Activated T-helper 9 cell treated with anti-CD3 and anti-CD28 coated beads, Interleukin-2, amount 50 U/mL, for 16 hours (primary cell): Measurements from ENCODE around the gene NFX1.
"Not testable (repeated sequence)": the region's sequence is repeated elsewhere in the genome, so short reads cannot be mapped to it uniquely, and the experiment has no call there.

Experiments
- DNase-seq: peaks from one replicate; pipeline ENCODE4 v3.0.0-alpha.2; 2020; ENCODE audit warnings: low read depth

The NFX1 gene

DNA sequence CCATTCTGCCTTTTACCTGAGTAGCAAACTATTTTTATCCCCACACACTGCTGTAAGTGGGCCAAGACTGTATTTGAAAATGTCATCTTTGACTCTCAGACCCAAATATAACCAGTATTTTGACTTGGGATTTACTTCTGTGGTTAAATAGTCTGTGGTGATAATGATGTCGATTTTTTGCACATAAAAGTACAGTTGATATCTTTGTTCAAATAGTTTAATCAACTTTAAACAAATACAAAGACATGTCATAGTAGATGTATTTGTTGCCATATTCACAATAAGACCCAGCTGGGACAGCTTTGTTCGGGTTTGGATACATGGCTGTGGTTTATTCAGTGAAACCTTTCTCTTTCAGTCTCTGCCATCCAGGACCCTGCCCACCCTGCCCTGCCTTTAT is 20.4 kb downstream of the NFX1 start:
- no peak for DNase-seq

DNA sequence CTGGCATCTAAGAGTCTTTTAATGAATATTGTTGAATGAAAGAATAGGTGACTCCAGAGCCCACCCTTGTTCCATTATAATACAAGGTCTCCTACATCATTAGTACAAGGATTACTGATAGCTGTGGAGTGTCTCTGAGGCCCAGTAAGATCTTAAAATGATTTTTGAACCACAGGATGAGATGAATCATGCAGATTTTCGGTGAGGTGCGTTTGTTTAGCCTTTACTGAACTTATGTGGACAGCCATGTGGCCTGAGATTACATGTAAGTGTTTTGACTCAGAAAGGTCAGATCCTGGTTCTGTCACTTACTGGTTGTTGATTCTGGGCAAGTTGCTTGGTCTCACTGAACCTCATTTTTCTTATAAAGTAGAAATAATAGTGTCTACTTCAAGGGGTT is 21.6 kb downstream of the NFX1 start:
- no peak for DNase-seq

DNA sequence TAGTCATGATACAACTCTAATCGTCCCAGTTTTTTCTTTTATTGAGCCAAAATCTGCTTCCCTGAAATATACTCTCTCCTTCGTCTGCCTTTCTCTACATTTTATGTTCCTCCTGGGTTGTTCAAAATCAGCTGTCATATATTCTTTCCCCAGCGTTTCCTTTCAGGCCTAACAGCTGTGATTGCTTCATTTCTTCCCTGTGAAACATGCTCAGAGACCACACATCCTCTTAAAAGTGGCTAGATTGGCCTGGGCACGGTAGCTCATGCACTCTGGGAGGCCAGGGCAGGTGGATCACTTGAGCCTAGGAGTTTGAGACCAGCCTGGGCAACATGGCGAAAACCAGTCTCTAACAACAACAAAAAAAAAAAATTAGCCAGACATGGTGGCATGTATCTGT is 25.1 kb downstream of the NFX1 start:
- DNase-seq = no peak

DNA sequence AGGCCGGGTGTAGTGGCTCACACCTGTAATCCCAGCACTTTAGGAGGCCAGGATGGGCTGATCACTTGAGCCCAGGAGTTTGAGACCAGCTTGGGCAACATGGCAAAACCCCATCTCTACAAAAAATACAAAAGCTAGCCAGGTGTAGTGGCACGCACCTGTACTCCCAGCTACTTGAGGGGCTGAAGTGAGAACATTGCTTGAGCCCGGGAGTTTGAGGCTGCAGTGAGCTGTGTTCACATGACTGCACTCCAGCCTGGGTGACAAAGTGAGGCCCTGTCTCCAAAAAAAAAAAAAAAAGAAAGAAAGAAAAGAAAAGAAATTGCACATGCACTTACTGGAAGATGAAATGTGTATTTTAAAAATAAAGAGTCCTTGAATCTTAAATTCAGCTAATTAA is 26.8 kb downstream of the NFX1 start:
- not testable (repeated sequence) for DNase-seq

DNA sequence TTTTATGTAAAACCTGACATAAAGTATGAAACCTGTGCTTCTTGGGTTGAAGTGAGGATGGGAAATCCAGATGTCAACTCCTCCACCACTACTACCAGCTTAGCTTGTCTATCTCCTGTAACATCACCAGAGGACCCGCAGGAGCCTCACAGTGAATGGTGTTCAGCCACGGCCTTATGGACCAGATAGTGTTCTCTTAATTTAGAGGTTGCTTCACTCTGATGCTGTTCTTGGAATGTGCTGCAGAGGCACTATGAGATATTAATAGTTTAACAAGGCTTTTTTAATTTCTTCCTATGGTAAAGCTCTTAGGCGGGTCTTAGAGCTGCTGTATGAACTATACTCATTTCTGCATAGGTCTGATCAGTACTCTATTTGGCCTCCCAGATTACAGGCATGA is 27.9 kb downstream of the NFX1 start:
- DNase-seq = no peak

DNA sequence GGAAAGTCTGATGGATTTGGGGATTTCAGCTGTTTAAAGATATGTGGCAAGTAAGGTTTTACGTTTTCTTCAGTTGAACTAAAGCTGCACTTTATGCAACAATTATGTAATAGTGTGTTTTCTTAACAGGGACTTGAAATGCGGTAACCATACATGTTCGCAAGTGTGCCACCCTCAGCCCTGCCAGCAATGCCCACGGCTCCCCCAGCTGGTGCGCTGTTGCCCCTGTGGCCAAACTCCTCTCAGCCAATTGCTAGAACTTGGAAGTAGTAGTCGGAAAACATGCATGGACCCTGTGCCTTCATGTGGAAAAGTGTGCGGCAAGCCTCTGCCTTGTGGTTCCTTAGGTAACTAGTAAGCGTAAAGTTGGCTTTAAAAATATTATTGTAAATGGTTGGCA is 28.5 kb downstream of the NFX1 start:
- DNase-seq = no peak

DNA sequence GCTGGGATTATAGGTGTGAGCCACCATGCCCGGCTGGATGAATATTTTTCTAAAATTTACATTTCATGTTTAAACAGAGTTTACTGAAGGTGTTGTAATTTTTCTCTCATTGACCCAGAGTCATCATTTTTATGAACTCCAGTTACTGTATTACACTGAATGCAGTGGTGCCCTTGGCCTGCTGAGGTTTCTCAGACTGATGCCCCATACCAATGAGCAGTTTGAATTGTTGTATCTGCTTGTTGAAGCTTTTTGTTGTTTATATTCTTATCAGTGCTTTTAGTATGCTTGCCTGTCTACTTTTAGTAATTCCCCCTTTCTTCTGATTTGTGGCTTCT is 29.9 kb downstream of the NFX1 start:
- DNase-seq = no peak

DNA sequence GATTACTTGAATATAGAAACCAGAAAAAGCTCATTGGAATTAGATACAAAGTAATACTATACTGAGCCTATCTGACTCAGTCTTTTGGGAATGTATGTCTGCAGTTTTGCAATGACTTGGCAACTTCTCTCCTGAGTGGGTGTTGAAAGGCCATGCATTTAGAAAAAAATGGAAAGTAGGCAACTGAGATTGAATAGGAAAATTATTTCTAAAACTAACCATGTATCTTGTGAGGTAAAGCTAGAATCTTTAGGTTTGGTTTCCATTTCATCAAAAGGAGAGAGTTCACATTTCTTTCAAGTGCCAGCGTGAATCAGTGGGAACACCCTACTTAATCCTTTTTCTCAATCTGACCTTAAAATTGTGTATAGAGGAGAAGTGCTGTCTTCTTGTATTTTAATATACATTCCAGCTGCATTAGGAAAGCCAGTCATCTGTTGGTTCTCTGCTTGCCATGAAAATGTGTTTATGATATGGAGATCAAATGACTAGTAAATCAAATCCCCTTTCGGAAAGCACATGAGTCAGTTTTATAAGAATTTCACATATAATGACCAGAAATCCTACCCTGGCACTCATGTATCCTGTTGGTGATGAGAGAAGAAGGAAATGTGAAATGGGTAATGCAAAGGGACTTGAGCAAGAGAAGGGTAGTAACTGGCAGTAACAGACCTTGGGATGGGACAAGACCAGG is 30.4 kb downstream of the NFX1 start:
- no peak for DNase-seq

DNA sequence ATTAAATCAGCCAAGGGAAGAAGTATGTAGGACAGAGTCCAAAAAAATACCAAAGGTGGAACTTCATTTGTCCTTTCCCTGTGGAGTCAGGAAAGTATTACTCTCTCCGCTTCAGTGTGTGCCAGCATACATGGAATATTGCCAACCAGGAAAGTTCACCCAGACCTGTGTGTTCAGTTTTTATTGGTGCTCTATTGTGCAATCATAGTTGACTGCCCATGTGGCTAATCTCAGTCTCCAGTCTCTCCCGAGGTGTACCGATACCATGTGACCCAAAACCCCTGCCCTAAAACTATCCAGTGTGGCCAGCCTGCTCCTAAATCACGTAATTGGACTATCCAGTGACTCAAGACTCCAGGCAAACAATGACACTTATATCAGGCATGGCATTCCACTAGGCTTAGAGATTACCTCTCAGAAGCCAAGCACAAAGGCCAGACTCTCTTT is 38.8 kb downstream of the NFX1 start:
- no peak for DNase-seq

DNA sequence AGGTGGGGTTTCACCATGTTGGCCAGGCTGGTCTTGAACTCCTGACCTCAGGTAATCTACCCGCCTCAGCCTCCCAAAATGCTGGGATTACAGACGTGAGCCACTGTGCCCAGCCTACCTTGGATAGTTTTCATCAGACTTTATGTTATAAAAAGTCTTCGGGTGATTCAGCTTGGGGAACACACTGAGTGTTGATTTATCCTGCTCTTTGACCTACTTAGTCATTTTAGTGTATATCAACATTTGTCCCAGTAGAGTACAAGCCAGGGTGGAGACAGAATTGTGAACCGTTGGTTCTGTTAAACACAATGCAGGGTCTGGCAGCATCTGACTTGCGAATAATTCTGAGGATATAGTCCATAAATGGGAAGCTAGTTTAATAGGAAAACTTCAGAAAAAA is 39.7 kb downstream of the NFX1 start:
- DNase-seq = no peak

DNA sequence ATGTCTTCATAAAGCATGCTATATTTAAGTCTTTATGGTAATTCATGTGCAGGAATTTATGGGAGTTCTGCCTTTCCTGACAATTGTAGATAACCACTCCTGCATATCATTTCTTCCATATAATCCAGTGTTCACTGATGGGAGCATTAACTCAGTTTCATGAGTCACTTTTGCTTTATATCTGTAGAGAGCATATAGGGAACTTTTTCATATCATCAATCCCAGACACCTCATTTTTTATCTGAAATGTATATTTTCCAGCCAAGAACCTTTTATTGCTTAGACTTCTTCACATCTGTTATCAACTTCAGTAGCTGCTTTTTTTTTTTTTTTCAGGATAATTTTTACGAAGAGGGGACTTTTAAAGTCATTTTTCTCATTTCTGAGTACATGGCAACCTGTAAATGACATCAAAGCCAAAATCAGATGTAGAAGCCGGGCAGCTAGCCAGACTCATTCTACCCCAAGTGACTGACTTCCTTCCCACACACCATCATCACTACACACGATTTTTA is 41.1 kb downstream of the NFX1 start:
- DNase-seq = no peak

DNA sequence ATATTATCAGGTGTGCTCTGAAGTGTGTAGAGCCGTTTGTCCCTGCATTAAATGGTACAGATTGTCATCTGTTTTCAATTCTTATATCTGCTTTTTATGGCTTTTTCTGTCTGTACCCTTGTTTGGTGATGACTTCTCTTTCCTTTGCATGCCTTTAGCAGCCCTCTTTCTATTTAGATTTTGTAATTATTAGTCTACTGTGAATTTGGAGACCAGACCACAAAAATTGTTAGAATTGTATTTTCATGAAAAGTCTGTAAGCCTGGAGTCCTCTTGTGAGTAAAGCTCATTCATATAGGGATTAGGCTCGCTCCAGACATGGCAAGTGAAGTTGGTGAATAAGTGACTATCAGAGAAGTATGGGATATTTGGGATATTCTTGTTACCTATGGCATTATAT is 41.7 kb downstream of the NFX1 start:
- no peak for DNase-seq

DNA sequence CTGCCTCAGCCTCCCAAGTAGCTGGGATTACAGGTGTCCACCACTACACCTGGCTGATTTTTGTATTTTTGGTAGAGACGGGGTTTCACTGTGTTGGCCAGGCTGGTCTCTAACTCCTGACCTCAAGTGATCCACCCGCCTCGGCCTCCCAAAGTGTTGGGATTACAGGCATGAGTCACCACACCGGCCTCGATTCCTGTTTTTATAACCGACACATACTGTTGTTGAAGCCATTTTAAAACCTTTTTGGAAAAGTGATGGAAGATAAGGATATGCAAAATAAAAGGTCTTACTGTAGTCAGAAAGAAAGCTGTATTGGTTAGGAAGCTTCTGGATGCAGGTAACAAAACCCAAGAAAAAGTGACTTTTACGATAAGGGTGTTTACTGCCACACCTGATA is 42.6 kb downstream of the NFX1 start:
- not testable (repeated sequence) for DNase-seq

DNA sequence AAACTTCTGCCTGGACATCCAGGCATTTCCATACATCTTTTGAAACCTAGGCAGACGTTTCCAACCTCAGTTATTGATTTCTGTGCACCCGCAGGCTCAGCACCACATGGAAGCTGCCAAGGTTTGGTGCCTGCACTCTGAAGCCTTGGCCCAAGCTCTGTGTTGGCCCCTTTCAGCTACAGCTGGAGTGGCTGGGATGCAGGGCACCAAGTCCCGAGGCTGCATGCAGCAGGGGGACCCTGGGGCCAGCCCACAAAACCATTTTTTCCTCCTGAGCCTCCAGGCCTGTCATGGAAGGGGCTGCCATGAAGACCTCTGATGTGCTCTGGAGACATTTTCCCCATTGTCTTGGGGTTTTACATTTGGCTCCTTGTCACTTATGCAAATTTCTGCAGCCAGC is 49.9 kb downstream of the NFX1 start:
- DNase-seq = no peak

DNA sequence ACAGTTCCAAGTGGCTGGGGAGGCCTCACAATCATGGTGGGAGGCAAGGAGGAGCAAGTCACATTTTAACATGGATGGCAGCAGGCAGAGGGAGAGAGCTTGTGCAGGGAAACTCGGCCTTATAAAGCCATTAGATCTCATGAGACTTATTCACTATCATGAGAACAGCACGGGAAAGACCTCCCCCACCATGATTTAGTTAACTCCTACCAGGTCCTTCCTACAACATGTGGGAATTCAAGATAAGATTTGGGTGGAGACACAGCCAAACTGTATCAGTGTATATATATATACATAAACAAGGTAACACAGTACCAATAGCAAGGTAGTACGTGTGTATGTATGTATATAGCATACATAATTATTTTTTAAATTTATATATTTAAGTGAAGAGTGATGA is 50.9 kb downstream of the NFX1 start:
- DNase-seq = no peak

DNA sequence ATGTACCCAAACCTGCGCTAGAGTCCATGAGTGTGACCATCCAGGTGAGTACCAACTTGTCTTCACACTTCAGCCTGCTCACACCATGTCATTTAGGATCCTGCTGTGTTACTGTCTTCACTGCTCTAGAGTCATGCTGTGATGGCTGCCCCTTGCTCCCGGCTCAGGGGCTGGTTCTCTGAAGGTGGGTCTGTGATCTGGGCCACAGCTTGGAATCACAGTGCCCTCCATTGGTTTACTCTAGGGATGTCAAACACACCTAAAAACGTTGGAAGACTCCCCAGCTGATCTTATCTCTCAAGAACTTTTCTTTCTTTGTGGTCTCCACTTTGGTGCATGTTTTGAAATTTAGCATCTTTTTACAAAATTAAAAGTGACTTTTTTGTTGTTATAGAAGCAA is 53.8 kb downstream of the NFX1 start:
- no peak for DNase-seq

DNA sequence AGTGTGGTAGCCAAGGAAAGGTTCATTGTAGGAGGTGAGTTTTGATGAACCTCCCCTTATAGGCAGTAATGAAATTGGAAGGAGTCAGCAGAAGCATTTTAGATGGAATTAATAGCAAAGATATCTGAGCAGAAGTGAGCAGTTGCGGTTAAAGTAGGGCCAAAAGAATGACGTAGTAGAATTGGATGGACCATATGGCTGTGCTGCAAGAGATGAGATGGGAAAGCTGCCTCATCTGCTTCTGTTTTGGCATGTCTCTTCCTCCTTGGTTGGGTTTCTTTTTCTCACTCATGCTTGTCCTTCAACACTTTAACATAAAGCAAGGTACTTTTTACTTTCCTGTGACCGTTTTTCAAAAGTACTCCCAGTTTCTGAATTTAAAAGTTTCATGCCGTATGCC is 56.2 kb downstream of the NFX1 start:
- DNase-seq = no peak

DNA sequence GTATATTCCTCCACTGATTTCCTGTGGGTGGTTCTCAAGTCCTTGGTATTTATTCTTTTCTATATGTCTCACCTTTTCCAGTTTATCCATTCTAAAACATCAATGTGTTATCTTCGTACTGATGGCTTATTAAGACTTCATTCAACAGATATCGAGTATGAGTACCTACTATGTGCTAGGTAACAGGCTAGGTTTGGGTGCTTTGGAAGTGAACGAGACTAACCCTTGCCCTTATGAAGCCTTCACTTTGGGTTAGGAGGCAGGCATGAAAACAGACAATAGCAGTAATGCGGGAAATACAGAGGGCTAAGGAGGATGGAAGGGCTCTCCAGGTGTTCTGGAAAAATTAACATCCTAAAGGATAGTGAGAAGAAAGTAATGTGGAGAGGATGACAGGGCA is 58.7 kb downstream of the NFX1 start:
- DNase-seq = no peak

DNA sequence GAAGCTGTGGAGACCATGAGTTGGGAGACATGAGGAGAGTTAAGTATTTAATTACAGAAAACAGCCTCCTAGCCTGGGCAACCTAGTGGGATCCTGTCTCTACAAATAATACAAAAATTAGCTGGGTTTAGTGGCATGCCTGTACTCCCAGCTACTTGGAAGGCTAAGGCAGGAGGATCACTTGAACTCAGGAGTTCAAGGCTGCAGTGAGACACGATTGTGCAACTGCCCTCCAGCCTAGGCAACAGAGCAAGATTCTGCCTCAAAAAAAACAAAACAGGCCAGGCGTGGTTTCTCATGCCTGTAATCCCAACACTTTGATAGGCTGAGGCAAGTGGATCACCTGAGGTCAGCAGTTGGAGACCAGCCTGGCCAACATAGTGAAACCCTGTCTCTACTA is 59.4 kb downstream of the NFX1 start:
- no peak for DNase-seq

DNA sequence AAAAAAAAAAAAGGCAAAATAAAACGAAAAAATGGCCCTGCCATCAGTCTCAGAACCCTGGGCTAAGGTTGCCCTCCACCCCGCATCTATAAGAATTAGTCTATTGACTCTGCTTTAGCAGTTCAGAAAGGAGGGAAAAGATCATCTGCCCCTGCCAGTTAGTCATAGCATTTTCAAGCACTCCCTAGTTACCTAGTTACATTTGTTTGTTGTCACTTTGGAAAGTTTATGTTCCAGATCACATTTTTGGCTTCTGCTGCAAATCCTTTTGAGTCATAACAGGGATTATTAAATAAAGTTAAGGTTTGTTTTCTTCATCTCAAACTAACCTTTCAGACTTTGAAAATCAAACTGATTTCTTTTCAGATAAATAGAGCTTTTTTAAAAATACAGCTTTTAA is 60.0 kb downstream of the NFX1 start:
- DNase-seq = no peak

DNA sequence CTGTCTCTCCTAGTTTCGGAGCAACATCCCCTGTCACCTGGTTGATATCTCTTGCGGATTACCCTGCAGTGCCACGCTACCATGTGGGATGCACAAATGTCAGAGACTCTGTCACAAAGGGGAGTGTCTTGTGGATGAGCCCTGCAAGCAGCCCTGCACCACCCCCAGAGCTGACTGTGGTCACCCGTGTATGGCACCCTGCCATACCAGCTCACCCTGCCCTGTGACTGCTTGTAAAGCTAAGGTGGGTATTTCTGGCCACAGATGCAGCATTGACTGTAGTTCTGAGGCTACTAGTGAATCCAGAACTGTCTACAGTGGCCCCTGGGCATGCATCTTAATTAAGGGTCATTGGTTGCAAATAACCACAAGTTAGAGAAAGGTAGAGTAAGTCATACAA is 61.2 kb downstream of the NFX1 start:
- no peak for DNase-seq

DNA sequence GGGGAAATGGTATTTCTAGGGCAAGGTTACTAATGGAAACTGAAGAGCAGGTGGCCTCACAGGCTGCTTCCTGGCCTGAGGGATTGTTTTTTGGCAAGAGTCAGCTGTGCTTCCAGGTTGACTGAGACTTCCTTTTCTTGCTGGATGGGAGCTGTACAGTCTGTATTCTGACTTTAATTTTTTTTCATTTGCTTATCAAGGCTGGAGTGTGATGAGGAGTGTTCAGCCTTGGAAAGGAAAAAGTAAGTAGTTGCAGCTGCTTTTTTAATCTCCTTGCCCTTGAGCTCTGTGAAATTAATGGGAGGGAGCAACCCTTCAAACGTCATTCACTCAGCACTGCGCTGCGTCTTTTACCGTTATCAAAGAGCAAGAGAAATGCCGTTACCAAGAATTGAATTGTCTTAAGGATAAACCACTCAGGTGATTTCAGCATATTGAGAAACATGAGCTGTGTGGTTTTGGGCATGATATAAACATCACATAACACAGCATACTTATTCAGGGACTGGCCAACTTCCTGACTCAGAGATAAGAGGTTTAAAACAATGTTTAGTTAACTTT is 64.4 kb downstream of the NFX1 start:
- DNase-seq = no peak

DNA sequence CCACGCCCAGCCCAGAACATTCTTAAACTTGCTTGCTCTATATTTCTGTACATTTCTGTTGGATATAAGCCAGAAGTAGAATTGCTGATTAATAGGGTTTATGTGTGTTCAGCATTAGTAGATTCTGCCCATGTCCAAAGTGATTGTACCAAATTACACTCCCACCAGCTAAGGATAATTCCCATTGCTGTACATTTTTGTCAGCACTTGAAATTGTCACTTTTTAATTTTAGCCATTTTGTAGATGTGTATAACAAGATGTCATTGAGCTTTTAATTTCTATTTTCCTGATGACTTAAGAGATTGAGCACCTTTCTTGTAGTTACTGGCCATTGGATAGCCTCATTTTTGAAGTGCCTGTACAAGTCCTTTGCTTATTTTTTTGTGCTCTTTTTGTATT is 65.6 kb downstream of the NFX1 start:
- no peak for DNase-seq

DNA sequence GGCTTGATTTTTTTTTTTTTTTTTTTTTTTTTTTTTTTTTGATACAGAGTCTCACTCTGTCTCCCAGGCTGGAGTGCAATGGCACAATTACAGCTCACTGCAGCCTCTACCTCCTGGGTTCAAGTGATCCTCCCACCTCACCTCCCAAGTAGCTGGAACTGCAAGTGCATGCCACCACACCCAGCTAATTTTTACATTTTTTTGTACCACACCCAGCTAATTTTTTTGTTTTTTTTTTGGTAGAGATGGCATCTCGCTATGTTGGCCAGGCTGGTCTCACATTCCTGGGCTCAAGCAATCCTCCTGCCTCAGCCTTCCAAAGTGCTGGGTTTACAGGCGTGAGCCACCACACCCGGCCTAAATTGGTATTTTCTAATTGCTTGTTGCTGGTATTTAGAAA is 68.3 kb downstream of the NFX1 start:
- DNase-seq = not testable (repeated sequence)
